ENCODE results near the gene SNRPB. TPM values are rescaled to one million over a fixed set of nuclear protein-coding genes. Genes with fewer than 3 reads are reported as not detected.

SNRPB gene
- total RNA-seq, 4 donors from 2014 or later = 127 to 258 (median 216) TPM

- intact Hi-C loops (cut with DNase I) = loop anchor here (5.0 to 10.0 kb wide), 2 partner anchors 245 to 667 kb away; no protein-coding TSS in a partner anchor
- no peaks in the 10 kb centered on the region for H3K27me3 ChIP-seq
- H3K4me3 ChIP-seq = no peak overlapping the region
- TF ChIP-seq POLR2A (IDR thresholded peaks at IDR 0.05; ENCODE audit: low read depth) (no peak), CTCF (IDR thresholded peaks at IDR 0.05) (peak; percentile 56 to 90 (median 73)), EP300 (IDR thresholded peaks at IDR 0.05) (no peak), POLR2AphosphoS5 (IDR thresholded peaks at IDR 0.05) (no peak)
- WGBS = 66% methylated on average over 7 of the region's 8 CpGs
- peak; percentile 92 for DNase-seq (ENCODE audit: extremely low spot score)
- no peaks in the 10 kb centered on the region for H3K9me3 ChIP-seq
- peaks cover 0 to 7% (median 0%) of the 10 kb centered on the region in 4 donors for H3K4me1 ChIP-seq
- no peak overlapping the region for H3K27ac ChIP-seq (replicated peaks in 1 of 4)
- H3K36me3 ChIP-seq = no peaks in the 10 kb centered on the region
Measured at GRCh38 chr20:2451939-2452732, 18.5 kb downstream of the SNRPB start.

DNA sequence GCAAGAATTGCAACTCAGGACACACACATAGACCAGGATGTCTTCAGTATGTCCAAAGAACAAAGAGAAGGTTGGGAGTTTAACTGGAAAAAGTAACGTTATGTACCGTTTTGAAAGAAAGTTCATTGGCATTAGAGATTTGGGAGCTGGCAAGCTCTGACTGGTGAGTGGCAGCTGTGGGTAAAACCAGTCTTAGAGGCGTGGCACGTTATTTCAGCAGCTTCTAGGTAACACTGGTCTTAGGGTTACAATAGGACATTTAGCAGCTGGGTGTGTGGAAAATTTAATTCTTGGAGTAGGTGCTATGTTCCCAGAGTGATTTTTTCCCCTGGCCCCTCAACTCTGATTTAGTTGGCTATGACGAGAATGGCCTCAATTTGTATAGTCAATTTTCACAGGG, 19.2 kb downstream of the SNRPB start:
- Histone ChIP-seq H3K27ac (replicated peaks in 1 of 4) (no peak overlapping the region), H3K4me1 (peaks cover 0 to 7% (median 0%) of the 10 kb centered on the region in 4 donors), H3K9me3 (no peaks in the 10 kb centered on the region), H3K36me3 (no peaks in the 10 kb centered on the region), H3K27me3 (no peaks in the 10 kb centered on the region), H3K4me3 (no peak overlapping the region)
- intact Hi-C loops (cut with DNase I) = loop anchor here (5.0 to 10.0 kb wide), 2 partner anchors 244 to 667 kb away; no protein-coding TSS in a partner anchor
- peak; percentile 21 for DNase-seq (ENCODE audit: extremely low spot score)
- TF ChIP-seq EP300 (IDR thresholded peaks at IDR 0.05) = no peak
- no peak for TF ChIP-seq POLR2A (IDR thresholded peaks at IDR 0.05; ENCODE audit: low read depth)
- no peak for TF ChIP-seq CTCF (IDR thresholded peaks at IDR 0.05)
- WGBS = 93% methylated on average over 5 of the region's 5 CpGs

- TF ChIP-seq EP300 (IDR thresholded peaks at IDR 0.05) = no peak
- no peak for TF ChIP-seq POLR2AphosphoS5 (IDR thresholded peaks at IDR 0.05)
- TF ChIP-seq POLR2A (IDR thresholded peaks at IDR 0.05; ENCODE audit: low read depth) = no peak
- TF ChIP-seq CTCF (IDR thresholded peaks at IDR 0.05) = no peak
- DNase-seq (ENCODE audit: extremely low spot score) = no peak
- H3K9me3 ChIP-seq = no peaks in the 10 kb centered on the region
- H3K4me1 ChIP-seq = peaks cover 0 to under 1% (median 0%) of the 10 kb centered on the region in 4 donors
- H3K36me3 ChIP-seq = no peaks in the 10 kb centered on the region
- H3K27ac ChIP-seq (replicated peaks in 1 of 4) = no peak overlapping the region
- no peaks in the 10 kb centered on the region for H3K27me3 ChIP-seq
- intact Hi-C loops (cut with DNase I) = no loop called here
- 92% methylated on average over 1 of the region's 1 CpG for WGBS
- H3K4me3 ChIP-seq = no peak overlapping the region
Measured at GRCh38 chr20:2449386-2449785, 21.2 kb downstream of the SNRPB start.

GRCh38 chr20:2446845-2447244, 23.7 kb downstream of the SNRPB start:
- TF ChIP-seq CTCF (IDR thresholded peaks at IDR 0.05) (no peak), POLR2A (IDR thresholded peaks at IDR 0.05; ENCODE audit: low read depth) (no peak), EP300 (IDR thresholded peaks at IDR 0.05) (no peak), POLR2AphosphoS5 (IDR thresholded peaks at IDR 0.05) (no peak)
- 66% methylated on average over 4 of the region's 4 CpGs for WGBS
- DNase-seq (ENCODE audit: extremely low spot score) = no peak
- no peaks in the 10 kb centered on the region for H3K9me3 ChIP-seq
- H3K27ac ChIP-seq (replicated peaks in 1 of 4) = no peak overlapping the region
- H3K4me1 ChIP-seq = no peaks in the 10 kb centered on the region
- H3K4me3 ChIP-seq = no peak overlapping the region
- no peaks in the 10 kb centered on the region for H3K36me3 ChIP-seq
- H3K27me3 ChIP-seq = no peaks in the 10 kb centered on the region
- intact Hi-C loops (cut with DNase I) = no loop called here
